ENCODE data around the gene AXDND1.

The AXDND1 gene

GRCh38 chr1:179530352-179530751, 164.6 kb downstream of the AXDND1 start:
- TF ChIP-seq RAD21 (IDR thresholded peaks at IDR 0.05; ENCODE audit: low read depth) = no peak
- TF ChIP-seq EGR1 (IDR thresholded peaks at IDR 0.05) = no peak
- TF ChIP-seq NFIC (IDR thresholded peaks at IDR 0.05) = no peak
- no peak for TF ChIP-seq ZBTB7A (IDR thresholded peaks at IDR 0.05; ENCODE audit: low read depth)
- TF ChIP-seq EP300 (IDR thresholded peaks at IDR 0.05; ENCODE audit: borderline replicate concordance) = no peak
- no peak for TF ChIP-seq TCF12 (IDR thresholded peaks at IDR 0.05; ENCODE audit: low read depth)
- no peak for TF ChIP-seq CREB1 (IDR thresholded peaks at IDR 0.05; ENCODE audit: low read depth)
- no peak for TF ChIP-seq TAF1 (IDR thresholded peaks at IDR 0.05; ENCODE audit: low read depth)
- no peak for TF ChIP-seq MAX (IDR thresholded peaks at IDR 0.05)
- TF ChIP-seq FOXM1 (IDR thresholded peaks at IDR 0.05; ENCODE audit: borderline replicate concordance, low read depth) = no peak
- no peak for TF ChIP-seq CEBPB (IDR thresholded peaks at IDR 0.05)
- no peak for TF ChIP-seq USF1 (IDR thresholded peaks at IDR 0.05)
- no peak for TF ChIP-seq TEAD4 (IDR thresholded peaks at IDR 0.05)
- TF ChIP-seq REST (IDR thresholded peaks at IDR 0.05; ENCODE audit: low read depth) = no peak
- TF ChIP-seq YY1 (IDR thresholded peaks at IDR 0.05; ENCODE audit: low read depth) = no peak

GRCh38 chr1:179541774-179542173, 176.0 kb downstream of the AXDND1 start:
- TF ChIP-seq USF1 (IDR thresholded peaks at IDR 0.05) (no peak), MAX (IDR thresholded peaks at IDR 0.05) (no peak), REST (IDR thresholded peaks at IDR 0.05; ENCODE audit: low read depth) (no peak), TAF1 (IDR thresholded peaks at IDR 0.05; ENCODE audit: low read depth) (no peak), FOXM1 (IDR thresholded peaks at IDR 0.05; ENCODE audit: borderline replicate concordance, low read depth) (no peak), TEAD4 (IDR thresholded peaks at IDR 0.05) (no peak), TCF12 (IDR thresholded peaks at IDR 0.05; ENCODE audit: low read depth) (no peak), ZBTB7A (IDR thresholded peaks at IDR 0.05; ENCODE audit: low read depth) (no peak), NFIC (IDR thresholded peaks at IDR 0.05) (no peak), CREB1 (IDR thresholded peaks at IDR 0.05; ENCODE audit: low read depth) (no peak), YY1 (IDR thresholded peaks at IDR 0.05; ENCODE audit: low read depth) (no peak), RAD21 (IDR thresholded peaks at IDR 0.05; ENCODE audit: low read depth) (no peak)

- TF ChIP-seq TAF1 (IDR thresholded peaks at IDR 0.05; ENCODE audit: low read depth) (no peak), EP300 (IDR thresholded peaks at IDR 0.05; ENCODE audit: borderline replicate concordance) (no peak), MAX (IDR thresholded peaks at IDR 0.05) (no peak), CREB1 (IDR thresholded peaks at IDR 0.05; ENCODE audit: low read depth) (no peak), NFIC (IDR thresholded peaks at IDR 0.05) (no peak), ZBTB7A (IDR thresholded peaks at IDR 0.05; ENCODE audit: low read depth) (no peak), TEAD4 (IDR thresholded peaks at IDR 0.05) (no peak), EGR1 (IDR thresholded peaks at IDR 0.05) (no peak), FOXM1 (IDR thresholded peaks at IDR 0.05; ENCODE audit: borderline replicate concordance, low read depth) (no peak), REST (IDR thresholded peaks at IDR 0.05; ENCODE audit: low read depth) (no peak), YY1 (IDR thresholded peaks at IDR 0.05; ENCODE audit: low read depth) (no peak), USF1 (IDR thresholded peaks at IDR 0.05) (no peak), RAD21 (IDR thresholded peaks at IDR 0.05; ENCODE audit: low read depth) (no peak), TCF12 (IDR thresholded peaks at IDR 0.05; ENCODE audit: low read depth) (no peak), CEBPB (IDR thresholded peaks at IDR 0.05) (no peak)
These were observed 179.6 kb downstream of the AXDND1 start for GRCh38 chr1:179545321-179545720.

Data from Ishikawa (cell line).